ENCODE data around the gene USP3. TPM values are rescaled to one million over a fixed set of nuclear protein-coding genes. Genes with fewer than 3 reads are reported as not detected.

Gene USP3
- total RNA-seq, 2 donors from 2014 or later: 51.5 to 52.5 TPM

- H3K9ac ChIP-seq (ENCODE audit: extremely low read depth, low read length, poor library complexity, severe bottlenecking): no peak overlapping the region
- H3K4me1 Mint-ChIP-seq: peaks cover 41% of the 10 kb centered on the region
- H3K4me3 Mint-ChIP-seq: no peak overlapping the region
- no peaks in the 10 kb centered on the region for H3K9me3 Mint-ChIP-seq
- no peak overlapping the region for H3K27ac Mint-ChIP-seq
- DNase-seq: no peak
- H3K4me1 ChIP-seq (ENCODE audit: control insufficient read depth, insufficient read depth, low read length): peaks cover 9% of the 10 kb centered on the region
- peaks cover 7% of the 10 kb centered on the region for H3K27me3 Mint-ChIP-seq (ENCODE audit: insufficient read depth)
- H3K9me3 ChIP-seq (ENCODE audit: control insufficient read depth, low read length): no peaks in the 10 kb centered on the region
- no peak for TF ChIP-seq CTCF (conservative IDR thresholded peaks at IDR 0.05)
- H3K27ac ChIP-seq (ENCODE audit: low read depth, low read length): no peak overlapping the region
- H3K4me3 ChIP-seq (ENCODE audit: low read length): no peak overlapping the region
- H3K27me3 ChIP-seq (ENCODE audit: control insufficient read depth, insufficient read depth, low read length, poor library complexity, severe bottlenecking): no peaks in the 10 kb centered on the region
- no peaks in the 10 kb centered on the region for H3K36me3 ChIP-seq (ENCODE audit: control insufficient read depth, insufficient read depth, low read length)
- no peaks in the 10 kb centered on the region for H3K36me3 Mint-ChIP-seq (ENCODE audit: low read depth)
- WGBS, 2 experiments (ENCODE audit: insufficient coverage in 1 of 2, insufficient read length in 1 of 2): 86 to 87% methylated on average over 3 to 7 of the region's 8 CpGs
Observed at GRCh38 chr15:63488398-63488960, 15.9 kb upstream of the USP3 start.

- Mint-ChIP-seq H3K4me3 (no peak overlapping the region), H3K27me3 (ENCODE audit: insufficient read depth) (peaks cover 14% of the 10 kb centered on the region), H3K36me3 (ENCODE audit: low read depth) (no peaks in the 10 kb centered on the region), H3K4me1 (peaks cover 38% of the 10 kb centered on the region), H3K27ac (no peak overlapping the region), H3K9me3 (no peaks in the 10 kb centered on the region)
- peaks cover 9% of the 10 kb centered on the region for H3K4me1 ChIP-seq (ENCODE audit: control insufficient read depth, insufficient read depth, low read length)
- no peak overlapping the region for H3K27ac ChIP-seq (ENCODE audit: low read depth, low read length)
- H3K9me3 ChIP-seq (ENCODE audit: control insufficient read depth, low read length): no peaks in the 10 kb centered on the region
- WGBS, 2 experiments (ENCODE audit: insufficient coverage in 1 of 2, insufficient read length in 1 of 2): 82 to 99% methylated on average over 2 to 3 of the region's 5 CpGs
- no peak overlapping the region for H3K4me3 ChIP-seq (ENCODE audit: low read length)
- H3K27me3 ChIP-seq (ENCODE audit: control insufficient read depth, insufficient read depth, low read length, poor library complexity, severe bottlenecking): no peaks in the 10 kb centered on the region
- no peak overlapping the region for H3K9ac ChIP-seq (ENCODE audit: extremely low read depth, low read length, poor library complexity, severe bottlenecking)
- no peaks in the 10 kb centered on the region for H3K36me3 ChIP-seq (ENCODE audit: control insufficient read depth, insufficient read depth, low read length)
- TF ChIP-seq CTCF (conservative IDR thresholded peaks at IDR 0.05): no peak
- DNase-seq: no peak
Observed at GRCh38 chr15:63489352-63489751, 15.0 kb upstream of the USP3 start.

- H3K27ac Mint-ChIP-seq: no peak overlapping the region
- WGBS, 2 experiments (ENCODE audit: insufficient coverage in 1 of 2, insufficient read length in 1 of 2): 55 to 65% methylated on average over 3 to 4 of the region's 4 CpGs
- Histone ChIP-seq H3K36me3 (ENCODE audit: control insufficient read depth, insufficient read depth, low read length) (no peaks in the 10 kb centered on the region), H3K27ac (ENCODE audit: low read depth, low read length) (no peak overlapping the region), H3K27me3 (ENCODE audit: control insufficient read depth, insufficient read depth, low read length, poor library complexity, severe bottlenecking) (no peaks in the 10 kb centered on the region), H3K4me1 (ENCODE audit: control insufficient read depth, insufficient read depth, low read length) (peaks cover 13% of the 10 kb centered on the region), H3K9me3 (ENCODE audit: control insufficient read depth, low read length) (no peaks in the 10 kb centered on the region), H3K4me3 (ENCODE audit: low read length) (peak overlapping the region; percentile 51), H3K9ac (ENCODE audit: extremely low read depth, low read length, poor library complexity, severe bottlenecking) (no peak overlapping the region)
- H3K4me1 Mint-ChIP-seq: peaks cover 40% of the 10 kb centered on the region
- no peaks in the 10 kb centered on the region for H3K36me3 Mint-ChIP-seq (ENCODE audit: low read depth)
- no peak for TF ChIP-seq CTCF (conservative IDR thresholded peaks at IDR 0.05)
- no peaks in the 10 kb centered on the region for H3K9me3 Mint-ChIP-seq
- peaks cover 14% of the 10 kb centered on the region for H3K27me3 Mint-ChIP-seq (ENCODE audit: insufficient read depth)
- no peak overlapping the region for H3K4me3 Mint-ChIP-seq
- peak; percentile 67 for DNase-seq
Observed at GRCh38 chr15:63490345-63491034, 13.9 kb upstream of the USP3 start.
